Kidney (tissue), 14 donors: Measurements from ENCODE around the gene ANKRD9. TPM values are rescaled to one million over a fixed set of nuclear protein-coding genes. Genes with fewer than 3 reads are reported as not detected.
A peak's percentile ranks its signal among the peaks of the same experiment; 100 is the strongest.

Experiments used
- DNase-seq, 5 donors: peaks; one replicate each; pipeline ENCODE4 v3.0.0-alpha.2; 2013 to 2020
- FAIRE-seq: peaks from 2 replicates; lab custom pipeline; 2012; peaks lifted over from hg19 to GRCh38; lab: Jason Lieb, UNC
- H3K27ac ChIP-seq, 2 donors: one replicate each; pipeline ENCODE4 v1.7.0; 2013; ENCODE audit warnings: low read depth in 2 of 2, low read length in 2 of 2, inconsistent platforms in 1 of 2
- H3K27me3 ChIP-seq: one replicate; pipeline ENCODE4 v1.7.1; 2013; ENCODE audit warnings: low read length, inconsistent platforms; ENCODE audit not compliant: control insufficient read depth, insufficient read depth
- H3K36me3 ChIP-seq, 3 donors: one replicate each; pipeline versions ENCODE4 v1.7.0 to v1.7.1; 2013; ENCODE audit warnings: low read length in 3 of 3, control low read depth in 1 of 3, inconsistent platforms in 1 of 3; ENCODE audit not compliant: insufficient read depth in 3 of 3, control insufficient read depth in 2 of 3
- H3K4me1 ChIP-seq, 3 donors: one replicate each; pipeline versions ENCODE4 v1.7.0 to v1.7.1; 2013; ENCODE audit warnings: low read length in 3 of 3, inconsistent platforms in 1 of 3, low read depth in 1 of 3; ENCODE audit not compliant: control insufficient read depth in 2 of 3, insufficient read depth in 2 of 3
- H3K4me3 ChIP-seq, 3 donors: one replicate each; pipeline versions ENCODE4 v1.7.0 to v1.8.1; 2013; ENCODE audit warnings: low read length in 3 of 3, control low read depth in 1 of 3, inconsistent platforms in 1 of 3
- H3K9ac ChIP-seq, 3 donors: one replicate each; pipeline versions ENCODE4 v1.7.0 to v1.7.1; 2013; ENCODE audit warnings: low read length in 3 of 3, control low read depth in 1 of 3, inconsistent platforms in 1 of 3
- H3K9me3 ChIP-seq, 3 donors: one replicate each; pipeline versions ENCODE4 v1.7.0 to v1.7.1; 2013; ENCODE audit warnings: low read length in 3 of 3, control low read depth in 1 of 3, inconsistent platforms in 1 of 3; ENCODE audit not compliant: control insufficient read depth in 2 of 3, insufficient read depth in 1 of 3
- intact Hi-C: fragments of 100-400 bp; cut with DNase I; formaldehyde crosslinking; loops from one replicate; pipeline ENCODE4 v1.11.1; 2022
- polyA plus RNA-seq: library from polyadenylated mRNA; stranded (reverse); fragments of 350-450 nt; fragmentation: Illumina TruSeq; extraction: RNeasy Lipid Tissue Mini Kit (QIAGEN cat#74804); gene quantifications from one replicate; pipeline ENCODE4 v1.2.3, GENCODE V29; 2014; ENCODE audit warnings: low read depth, low replicate concordance; ENCODE audit not compliant: insufficient read depth
- total RNA-seq: library from RNA; stranded (reverse); fragmentation: NEBNext Ultra II Directional; extraction: Animal tissue kit (Norgen Biotek cat#: 25700); gene quantifications from one replicate; pipeline ENCODE4 v1.2.1, GENCODE V29; 2021
- TF ChIP-seq, protein P1 (sequence below): IDR thresholded peaks from 3 replicates; pipeline ENCODE4 v1.5.1; 2012; ENCODE audit warnings: mild to moderate bottlenecking, moderate library complexity, borderline replicate concordance; ENCODE audit not compliant: insufficient read depth; ENCODE audit errors: extremely low read depth
- donor health status: control.
- donor health status: control.
- donor health status: control.
- donor health status: control.
- donor health status: control.
- donor health status: DM: yes; HTN: yes; CAD: no.
- donor health status: Normal renal cell carcinoma (clear cell type).

The ANKRD9 gene
- total and polyA plus RNA-seq, 2 donors from 2014 or later: 18.7 to 26.0 TPM

DNA sequence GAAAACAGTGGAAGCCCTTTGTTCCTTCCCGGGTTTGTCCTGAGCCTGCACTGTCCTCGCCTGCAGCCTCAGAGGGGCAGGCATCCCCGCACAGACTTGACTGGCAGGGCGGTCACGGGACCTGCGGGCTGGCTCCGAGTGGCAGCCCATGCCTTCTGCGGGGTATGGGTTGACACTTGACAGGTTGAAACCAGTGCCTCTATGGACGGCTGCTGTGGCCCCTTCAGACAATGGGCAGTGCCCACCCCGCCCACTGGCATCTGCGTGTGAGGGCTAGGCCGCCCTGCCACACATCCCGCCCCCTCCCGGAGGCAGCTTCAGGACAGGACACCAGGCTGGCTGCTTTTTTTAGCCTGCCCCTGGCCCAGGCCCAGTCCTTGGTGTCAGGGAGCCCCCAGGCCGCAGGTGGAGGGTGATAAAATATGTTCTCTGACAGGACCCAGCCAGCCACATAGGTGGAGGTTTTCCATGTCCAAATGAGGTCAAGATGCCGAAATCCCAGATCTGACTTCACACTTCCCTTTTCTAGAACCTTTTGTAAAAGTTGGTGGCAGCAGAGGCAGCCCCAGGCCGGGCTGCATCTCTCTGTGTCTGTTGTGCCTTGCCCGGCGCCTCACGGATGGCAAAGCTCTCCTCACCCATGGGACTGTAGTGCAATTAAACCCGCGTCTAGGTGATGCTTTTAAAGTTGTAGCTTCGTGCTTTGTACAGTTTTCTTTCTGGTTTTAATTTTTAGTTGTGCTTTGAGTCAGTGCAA lies 10.0 kb downstream of the ANKRD9 start:
- H3K4me1 ChIP-seq: peaks cover 0 to 8% (median 0%) of the 10 kb centered on the region in 3 donors
- H3K36me3 ChIP-seq: peaks cover 0 to 11% (median 4%) of the 10 kb centered on the region in 3 donors
- TF ChIP-seq, protein P1, sequence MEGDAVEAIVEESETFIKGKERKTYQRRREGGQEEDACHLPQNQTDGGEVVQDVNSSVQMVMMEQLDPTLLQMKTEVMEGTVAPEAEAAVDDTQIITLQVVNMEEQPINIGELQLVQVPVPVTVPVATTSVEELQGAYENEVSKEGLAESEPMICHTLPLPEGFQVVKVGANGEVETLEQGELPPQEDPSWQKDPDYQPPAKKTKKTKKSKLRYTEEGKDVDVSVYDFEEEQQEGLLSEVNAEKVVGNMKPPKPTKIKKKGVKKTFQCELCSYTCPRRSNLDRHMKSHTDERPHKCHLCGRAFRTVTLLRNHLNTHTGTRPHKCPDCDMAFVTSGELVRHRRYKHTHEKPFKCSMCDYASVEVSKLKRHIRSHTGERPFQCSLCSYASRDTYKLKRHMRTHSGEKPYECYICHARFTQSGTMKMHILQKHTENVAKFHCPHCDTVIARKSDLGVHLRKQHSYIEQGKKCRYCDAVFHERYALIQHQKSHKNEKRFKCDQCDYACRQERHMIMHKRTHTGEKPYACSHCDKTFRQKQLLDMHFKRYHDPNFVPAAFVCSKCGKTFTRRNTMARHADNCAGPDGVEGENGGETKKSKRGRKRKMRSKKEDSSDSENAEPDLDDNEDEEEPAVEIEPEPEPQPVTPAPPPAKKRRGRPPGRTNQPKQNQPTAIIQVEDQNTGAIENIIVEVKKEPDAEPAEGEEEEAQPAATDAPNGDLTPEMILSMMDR: no peak
- FAIRE-seq (no peak), DNase-seq (no peak)
- H3K4me3 ChIP-seq: no peak overlapping the region
- intact Hi-C loops: no loop called here
- H3K27me3 ChIP-seq: no peaks in the 10 kb centered on the region
- no peaks in the 10 kb centered on the region for H3K9me3 ChIP-seq
- H3K27ac ChIP-seq: peak overlapping the region; percentile 22 to 43
- no peak overlapping the region for H3K9ac ChIP-seq

DNA sequence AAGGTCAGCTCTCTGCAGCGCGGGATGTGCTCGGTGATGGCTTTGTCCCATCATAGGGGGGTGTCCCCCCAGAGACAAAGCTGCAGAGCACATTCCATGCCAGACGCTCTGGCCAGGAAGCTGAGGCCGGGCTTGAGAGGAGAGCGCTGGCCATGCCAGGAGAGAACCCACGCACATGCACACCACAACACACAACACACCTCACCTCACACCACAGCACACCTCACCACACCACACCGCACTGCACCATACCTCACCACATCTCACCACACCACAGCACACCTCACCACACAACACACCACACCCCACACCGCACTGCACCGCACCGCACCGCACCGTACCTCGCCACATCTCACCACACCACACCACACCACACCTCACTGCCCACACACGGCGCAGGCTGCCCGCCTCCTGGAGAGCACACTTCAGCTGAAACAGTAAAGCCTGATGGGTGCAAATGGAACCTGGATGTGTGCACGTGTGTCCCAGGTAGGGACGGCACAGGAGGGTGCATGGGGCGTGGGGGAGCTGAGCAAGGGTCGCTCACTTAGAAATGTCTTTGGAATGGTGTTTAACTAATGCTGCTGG lies 10.8 kb downstream of the ANKRD9 start:
- no peak overlapping the region for H3K27ac ChIP-seq
- no peaks in the 10 kb centered on the region for H3K9me3 ChIP-seq
- TF ChIP-seq, protein P1: no peak
- H3K27me3 ChIP-seq: no peaks in the 10 kb centered on the region
- peaks cover 0 to 11% (median 4%) of the 10 kb centered on the region in 3 donors for H3K36me3 ChIP-seq
- peaks cover 0 to 8% (median 0%) of the 10 kb centered on the region in 3 donors for H3K4me1 ChIP-seq
- H3K4me3 ChIP-seq: no peak overlapping the region
- intact Hi-C loops: no loop called here
- DNase-seq (no peak), FAIRE-seq (no peak)
- H3K9ac ChIP-seq: no peak overlapping the region

DNA sequence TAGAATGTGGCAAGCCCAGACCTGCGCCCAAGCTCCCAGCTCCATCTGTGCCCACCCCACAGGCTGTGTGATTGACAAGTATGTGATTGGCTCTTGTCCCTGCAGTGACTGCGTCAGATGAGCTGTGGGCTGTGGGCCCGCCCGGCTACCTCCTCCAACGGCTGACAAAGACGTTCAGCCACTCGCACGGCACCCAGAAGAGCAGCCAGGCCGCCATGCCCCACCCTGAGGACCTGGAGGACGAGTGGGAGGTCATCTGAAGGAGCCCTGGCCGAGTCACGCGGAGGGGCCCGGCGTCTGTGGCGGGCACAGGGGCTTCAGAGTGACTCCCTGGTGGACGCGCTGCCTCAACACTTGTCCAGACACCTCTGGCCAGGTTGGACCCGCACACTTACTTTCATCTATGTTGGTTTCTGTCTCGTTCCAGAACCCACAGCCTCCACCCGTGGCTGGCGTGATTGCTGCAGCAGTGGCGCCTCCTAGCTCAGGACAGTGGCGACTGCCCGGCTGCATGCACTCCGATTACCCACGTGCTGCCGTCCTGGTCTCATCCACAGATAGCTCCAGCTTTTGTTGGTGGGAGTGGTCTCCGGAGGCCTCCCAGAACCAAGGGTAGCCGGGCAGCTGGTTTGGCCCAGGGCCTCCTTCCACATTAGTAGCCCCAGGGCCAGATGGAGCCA lies 11.4 kb downstream of the ANKRD9 start:
- H3K4me1 ChIP-seq: peaks cover 0 to 8% (median 0%) of the 10 kb centered on the region in 3 donors
- TF ChIP-seq, protein P1: no peak
- H3K9ac ChIP-seq: no peak overlapping the region
- H3K27ac ChIP-seq: no peak overlapping the region
- H3K36me3 ChIP-seq: peaks cover 0 to 11% (median 4%) of the 10 kb centered on the region in 3 donors
- H3K27me3 ChIP-seq: no peaks in the 10 kb centered on the region
- no peak overlapping the region for H3K4me3 ChIP-seq
- DNase-seq (no peak), FAIRE-seq (no peak)
- no peaks in the 10 kb centered on the region for H3K9me3 ChIP-seq
- intact Hi-C loops: no loop called here
